GM19463 (cell line): ENCODE measurements around the gene GJD4.

Experiments used
- ATAC-seq: cut with Tn5 transposase; IDR thresholded peaks from one replicate; pipeline ENCODE4 v1.9.1; 2021; ENCODE audit warnings: mild to moderate bottlenecking, moderate library complexity; ENCODE audit not compliant: unreplicated experiment

Gene GJD4

DNA sequence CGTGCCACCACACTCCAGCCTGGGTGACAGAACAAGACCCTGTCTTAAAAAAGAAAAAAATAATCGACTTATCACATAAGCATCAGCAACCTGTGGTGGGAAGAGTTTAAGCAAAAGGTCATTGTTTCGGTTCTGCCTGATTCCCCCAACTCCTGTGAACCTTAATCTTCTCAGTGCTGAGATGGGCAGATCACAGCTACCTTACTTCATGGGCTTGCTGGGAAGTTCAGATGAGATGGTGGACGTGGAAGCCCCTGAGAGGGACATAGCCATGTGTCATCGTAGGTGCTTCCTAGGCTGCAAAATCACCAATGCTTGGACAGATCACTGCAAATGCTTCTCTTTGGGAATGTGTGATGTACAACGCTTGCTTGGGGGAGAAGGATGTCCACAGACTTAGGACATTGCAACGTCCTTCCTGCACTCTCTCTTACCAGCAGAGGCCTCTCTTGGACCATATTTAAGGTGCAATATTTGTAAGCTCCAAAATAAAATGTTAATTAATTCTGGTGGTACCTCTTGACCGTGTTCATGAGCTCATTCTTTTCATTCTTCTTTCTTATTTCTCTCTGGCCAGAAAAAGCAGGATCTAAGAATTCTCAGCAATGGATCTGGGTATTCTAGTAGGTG, 8.6 kb downstream of the GJD4 start:
- ATAC-seq = no peak

DNA sequence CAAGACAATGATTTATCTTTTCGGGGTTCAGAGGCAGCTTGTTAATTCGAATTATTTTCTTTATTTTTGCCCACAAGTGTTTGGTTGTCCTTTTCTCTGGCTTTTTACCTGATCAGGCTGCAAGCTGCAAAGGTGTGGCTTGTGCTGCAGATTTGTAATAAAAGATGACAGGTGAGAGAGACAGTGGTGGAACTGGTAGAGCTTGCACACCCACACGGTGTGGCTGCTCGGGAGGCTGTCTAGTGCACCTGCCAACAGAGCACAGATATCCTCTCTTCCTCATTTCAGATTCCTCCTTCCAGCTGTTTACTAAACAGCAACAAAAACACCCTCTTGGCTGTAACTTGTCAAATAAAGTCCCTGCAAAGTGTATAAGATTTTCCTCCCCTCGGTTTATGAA, 9.2 kb downstream of the GJD4 start:
- no peak for ATAC-seq

DNA sequence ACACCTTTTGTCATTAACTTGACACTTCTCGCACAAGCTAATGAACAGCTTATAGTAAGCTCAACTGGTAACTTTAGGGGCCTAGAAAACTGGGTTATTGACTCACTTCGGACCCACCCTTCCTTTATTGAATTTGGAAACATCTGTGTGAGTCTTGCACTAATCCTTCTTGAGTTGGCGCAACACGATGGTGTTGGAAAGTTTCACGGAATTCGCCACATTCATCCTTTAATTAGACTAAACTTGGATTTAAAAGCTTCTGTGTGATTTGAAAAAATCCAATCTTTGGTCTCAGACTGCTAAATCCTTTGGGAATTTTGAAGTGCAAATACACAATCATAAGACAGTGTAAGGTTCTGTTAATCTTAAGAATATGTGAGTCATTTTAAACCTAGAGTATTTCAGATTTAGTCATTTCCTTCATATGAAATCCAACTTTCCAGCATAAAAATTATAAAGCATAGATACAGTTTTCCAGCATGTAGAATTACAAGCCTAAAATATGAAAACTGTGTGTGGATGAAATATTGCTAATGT, 21.9 kb downstream of the GJD4 start:
- no peak for ATAC-seq

DNA sequence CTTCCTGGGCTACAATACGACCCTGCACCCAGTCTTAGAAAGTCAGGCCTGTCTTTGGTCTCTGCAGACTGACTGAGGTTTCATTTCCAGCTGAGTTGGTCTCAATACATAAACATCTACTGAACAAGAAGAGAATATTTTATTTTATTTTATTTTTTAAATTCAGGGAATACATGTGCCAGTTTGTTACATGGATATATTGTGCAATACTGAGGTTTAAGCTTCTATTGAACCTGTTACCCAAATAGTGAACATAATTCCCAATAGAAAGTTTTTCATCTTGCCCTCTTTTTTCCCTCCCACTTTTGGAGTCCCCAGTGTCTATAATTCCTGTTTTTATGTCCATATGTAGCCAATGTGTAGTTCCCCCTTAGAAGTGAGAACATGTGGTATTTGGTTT, 26.3 kb downstream of the GJD4 start:
- no peak for ATAC-seq

DNA sequence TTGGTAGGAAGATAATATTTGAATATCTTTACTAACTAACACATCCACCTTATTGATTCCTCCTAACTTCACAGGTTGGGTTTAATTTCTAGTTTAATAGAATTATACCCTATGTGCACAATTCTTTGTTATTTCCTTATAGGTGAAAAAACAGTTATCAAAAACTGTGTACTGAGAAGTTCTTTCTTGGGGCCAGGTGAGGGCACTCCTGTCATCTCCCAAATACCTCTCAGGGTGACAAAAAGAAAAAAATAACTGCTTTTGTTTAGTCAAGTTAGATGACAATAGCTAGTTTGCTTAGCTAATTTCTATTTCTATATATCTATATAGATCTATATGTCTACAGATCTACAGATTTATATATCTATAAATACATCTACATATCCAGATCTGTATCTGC, 26.9 kb downstream of the GJD4 start:
- no peak for ATAC-seq

DNA sequence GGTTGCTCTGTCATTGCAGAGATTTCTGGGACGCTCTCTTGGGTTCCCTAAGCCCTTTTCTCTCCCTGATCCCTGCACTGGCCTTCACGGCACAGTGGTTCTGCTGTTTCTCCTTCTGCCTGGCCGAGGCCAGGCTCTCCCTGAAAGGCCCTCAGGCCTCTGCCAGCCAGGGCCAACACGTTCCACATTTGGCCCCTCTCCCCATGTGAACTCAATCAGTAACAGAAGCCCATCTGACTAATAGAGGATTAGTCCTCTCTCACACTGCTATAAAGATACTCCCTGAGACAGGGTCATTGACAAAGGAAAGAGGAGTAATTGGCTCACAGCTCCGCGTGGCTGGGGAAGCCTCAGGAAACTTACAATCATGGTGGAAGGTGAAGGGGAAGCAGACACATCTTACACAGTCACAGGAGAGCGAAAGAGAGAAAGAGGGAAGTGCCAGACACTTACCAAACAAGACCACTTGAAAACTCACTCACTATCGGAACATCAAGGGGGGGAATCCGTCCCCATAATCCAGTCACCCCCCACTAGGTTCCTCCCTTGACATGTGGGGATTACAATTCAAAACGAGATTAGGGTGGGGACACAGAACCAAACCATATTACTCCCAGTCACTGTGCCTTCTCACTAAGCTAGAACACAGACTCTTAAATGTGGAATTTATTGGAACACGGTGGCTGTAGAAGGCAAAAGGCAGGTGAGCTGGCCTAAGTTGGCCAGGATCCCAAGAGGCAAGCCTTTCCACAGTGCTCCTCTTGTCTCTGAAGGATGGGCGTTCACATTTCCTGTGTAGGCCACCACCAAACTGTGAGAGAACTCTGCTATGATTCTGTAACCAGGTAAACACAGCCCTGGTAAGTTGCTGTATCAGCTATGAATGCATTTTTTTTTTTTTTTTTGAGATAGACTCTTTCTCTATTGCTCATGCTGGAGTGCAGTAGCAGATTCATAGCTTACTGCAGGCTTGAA, 28.2 kb downstream of the GJD4 start:
- no peak for ATAC-seq

DNA sequence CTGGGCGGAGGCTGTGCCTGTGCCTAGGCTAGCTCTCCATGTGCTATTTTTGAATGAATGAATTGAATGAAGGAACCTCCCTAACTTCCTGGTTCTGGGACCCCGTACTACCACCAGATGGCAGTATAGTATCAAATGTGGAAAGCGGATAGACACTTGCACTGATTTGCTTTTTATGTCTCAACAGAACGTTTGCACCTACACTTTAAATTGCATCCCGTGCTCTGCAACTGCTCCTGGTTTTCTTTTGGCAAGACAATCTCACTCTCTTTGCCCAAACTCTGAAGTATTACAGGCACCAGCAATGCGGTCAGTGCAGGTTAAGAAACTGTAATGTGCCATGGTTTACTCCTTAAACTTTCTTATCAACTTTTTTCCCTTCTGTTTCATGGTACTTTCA, 30.4 kb downstream of the GJD4 start:
- ATAC-seq = peak; percentile 85

DNA sequence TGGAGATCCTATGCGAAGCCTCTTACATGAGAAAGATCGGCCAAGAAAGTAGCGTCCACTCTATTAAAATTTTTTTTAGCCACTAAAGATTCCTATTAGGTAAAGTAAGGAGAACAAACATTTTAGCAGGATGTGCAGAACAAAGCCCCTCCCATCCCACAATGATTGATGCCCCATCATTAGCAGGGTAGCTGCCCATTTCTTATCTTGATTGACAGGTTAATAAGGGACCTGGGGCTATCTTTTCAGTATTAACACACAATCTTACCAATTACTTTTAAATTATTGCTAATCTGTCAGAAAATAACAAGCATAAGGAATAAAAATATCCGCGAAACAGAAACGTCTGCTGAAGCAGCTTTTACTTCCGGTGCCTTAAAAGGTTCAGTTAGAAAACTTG, 31.8 kb downstream of the GJD4 start:
- ATAC-seq = no peak

DNA sequence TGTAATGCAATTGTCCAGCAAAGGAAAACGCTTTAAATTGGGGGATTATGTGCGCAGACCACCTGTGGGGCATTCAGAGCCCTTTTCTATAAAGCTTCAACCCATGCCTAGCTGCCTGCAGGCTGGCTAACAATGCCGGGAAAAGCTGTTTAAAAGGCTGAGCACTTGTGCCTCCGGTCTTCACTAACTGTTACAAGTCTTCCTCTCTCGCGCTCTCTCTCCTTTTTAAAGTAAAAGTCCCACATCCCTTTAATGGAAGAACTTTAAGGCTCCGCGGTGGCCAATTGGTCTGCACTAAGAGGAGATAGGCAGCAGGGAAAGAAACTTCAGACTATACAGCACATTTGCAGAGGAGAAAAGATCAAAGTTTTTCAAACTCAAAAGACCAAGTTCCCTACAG, 32.3 kb downstream of the GJD4 start:
- no peak for ATAC-seq

DNA sequence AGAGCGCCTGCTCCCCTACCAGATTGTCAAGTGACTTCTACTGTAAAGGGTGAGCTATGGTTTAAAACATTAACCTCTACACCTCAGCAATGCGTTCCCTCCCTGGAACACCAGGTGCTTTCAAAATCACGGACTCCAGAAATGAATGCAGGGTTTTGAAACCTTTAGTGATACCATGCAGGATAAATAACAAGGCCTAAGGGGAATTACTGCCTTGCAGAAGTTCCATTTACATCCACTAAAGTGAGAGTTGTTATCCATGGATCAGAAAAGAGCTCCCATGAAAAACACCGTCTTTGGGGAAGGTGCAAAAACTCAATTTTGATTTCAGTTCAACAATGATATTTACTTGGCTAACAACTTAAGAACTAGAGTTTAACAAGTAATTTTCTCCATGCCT, 33.0 kb downstream of the GJD4 start:
- ATAC-seq = no peak

DNA sequence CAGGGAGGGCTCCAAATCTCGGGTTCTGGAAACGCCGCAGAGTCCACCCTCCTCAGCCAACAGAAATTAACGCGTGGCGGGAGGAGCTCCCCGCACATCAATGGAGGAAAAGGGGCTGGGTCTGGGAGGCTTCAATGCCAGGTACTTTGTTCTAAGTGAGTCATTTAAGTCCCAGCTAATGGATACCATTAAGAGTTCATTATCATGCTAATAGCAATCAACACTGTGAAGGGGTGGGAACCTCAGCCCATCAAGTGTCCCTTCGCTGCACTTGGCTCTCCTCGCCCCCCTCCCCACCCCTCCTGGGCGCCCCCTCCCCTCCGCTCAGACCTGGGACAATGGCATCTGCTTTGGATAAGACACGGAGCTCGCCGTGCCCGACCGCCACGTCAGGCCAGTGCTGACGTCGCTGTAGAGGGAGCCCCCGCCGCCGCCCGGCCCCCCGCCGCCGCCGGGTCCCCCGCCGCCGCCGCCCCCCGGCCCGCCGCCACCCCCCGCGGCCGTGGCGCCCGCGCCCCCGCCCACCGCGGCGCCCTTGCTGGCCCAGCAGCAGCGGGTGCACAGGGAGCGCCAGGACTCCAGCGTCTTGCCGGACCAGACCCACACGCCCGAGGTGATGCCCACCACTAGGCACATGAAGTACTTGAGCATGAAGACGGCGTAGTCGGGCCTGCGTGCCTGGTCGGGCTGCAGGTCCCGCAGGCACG, 34.0 kb downstream of the GJD4 start:
- ATAC-seq = no peak

DNA sequence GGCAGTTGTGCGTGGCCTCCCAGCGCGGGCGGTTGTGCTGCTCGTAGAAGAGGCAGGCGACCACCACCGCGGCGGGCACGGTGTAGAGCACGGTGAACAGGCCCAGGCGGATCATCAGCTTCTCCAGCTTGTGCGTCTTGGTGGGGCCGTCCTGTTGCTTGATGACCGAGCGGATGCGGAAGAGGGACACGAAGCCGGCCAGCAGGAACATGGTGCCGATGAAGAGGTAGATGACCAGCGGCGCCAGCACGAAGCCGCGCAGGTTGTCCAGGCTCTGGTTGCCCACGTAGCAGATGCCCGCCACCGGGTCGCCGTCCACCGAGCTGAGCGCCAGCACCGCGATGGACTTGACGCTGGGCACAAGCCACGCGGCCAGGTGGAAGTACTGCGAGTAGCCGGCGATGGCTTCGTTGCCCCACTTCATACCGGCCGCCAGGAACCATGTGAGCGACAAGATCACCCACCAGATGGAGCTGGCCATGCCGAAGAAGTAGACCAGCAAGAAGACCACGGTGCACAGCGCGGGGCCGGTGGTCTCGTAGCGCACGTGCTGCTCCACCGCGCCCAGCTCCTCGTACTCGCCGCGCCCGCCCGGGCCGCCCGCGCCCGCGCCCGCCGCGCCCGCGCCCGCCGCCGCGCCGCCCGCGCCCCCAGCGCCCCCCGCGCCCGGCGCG, 34.7 kb downstream of the GJD4 start:
- no peak for ATAC-seq

DNA sequence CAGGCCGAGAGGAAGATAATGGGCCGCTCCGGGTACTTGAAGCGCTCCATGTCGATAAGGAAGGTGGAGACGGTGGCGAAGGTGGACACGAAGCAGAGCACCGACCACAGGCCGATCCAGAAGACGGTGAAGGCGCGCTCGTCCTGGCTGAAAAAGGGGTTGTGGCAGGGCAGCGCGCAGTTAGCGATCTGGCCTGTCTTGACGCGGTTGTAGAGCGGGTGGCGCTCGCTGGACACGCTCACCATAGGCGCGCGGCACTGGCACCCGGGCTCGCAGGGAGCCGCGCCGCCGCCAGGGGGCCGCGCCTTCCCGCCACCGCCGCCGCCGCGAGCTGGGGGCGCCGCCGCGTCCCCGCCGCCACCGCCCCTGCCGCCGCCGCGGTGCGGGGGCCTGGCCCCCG, 35.3 kb downstream of the GJD4 start:
- ATAC-seq = peak; percentile 23

DNA sequence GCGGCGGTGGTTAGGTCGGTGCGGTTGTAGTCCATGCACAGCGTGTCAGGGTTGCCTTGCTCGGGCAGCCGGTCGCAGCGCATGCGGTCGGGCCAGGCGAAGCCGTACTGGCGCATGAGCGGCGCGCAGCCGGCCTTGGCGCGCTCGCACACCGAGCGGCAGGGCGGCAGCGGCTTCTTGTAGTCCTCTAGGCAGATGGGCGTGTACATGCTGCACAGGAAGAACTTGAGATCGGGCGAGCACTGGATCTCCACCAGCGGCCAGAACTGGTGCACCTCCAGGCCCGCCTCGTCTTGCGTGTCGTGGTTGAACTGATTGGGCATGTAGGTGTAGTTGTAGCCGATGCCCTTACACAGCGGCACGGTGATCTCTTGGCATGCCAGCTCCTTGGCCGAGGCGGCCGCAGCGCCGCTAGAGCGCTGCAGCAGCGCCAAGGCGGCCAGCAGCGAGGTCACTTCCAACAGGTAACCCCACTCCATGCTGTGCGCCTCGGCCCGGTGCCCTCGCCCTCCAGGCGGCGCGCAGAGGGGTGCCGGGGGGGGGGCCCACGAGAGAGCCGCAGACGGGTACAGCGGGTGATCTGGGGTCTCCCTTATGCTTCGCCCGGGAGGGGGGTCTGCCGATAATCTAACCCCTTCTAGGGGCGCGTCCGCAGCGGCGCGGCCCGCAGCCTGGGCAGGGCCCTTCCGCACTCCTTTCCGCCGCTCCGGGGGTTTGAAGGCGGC, 36.0 kb downstream of the GJD4 start:
- ATAC-seq = peak; percentile 29

DNA sequence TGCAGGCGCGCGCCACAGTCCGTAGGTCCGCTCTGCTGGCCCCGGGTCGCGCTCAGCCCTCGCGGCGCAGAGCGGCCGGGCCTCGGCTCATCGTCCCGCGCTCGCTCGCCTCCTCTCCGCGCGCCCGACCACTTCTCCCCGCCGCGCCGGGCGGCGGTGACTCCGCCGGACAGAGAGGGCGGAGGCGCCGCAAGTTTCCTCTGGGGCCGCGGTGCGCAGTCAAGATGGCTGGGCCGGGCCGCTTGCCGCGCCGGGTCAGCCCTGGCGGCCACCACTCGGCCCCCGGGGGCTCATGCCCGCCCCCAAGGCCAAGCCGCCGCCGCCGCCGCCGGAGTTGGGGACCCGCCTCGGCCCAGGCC, 36.5 kb downstream of the GJD4 start:
- peak; percentile 21 for ATAC-seq

DNA sequence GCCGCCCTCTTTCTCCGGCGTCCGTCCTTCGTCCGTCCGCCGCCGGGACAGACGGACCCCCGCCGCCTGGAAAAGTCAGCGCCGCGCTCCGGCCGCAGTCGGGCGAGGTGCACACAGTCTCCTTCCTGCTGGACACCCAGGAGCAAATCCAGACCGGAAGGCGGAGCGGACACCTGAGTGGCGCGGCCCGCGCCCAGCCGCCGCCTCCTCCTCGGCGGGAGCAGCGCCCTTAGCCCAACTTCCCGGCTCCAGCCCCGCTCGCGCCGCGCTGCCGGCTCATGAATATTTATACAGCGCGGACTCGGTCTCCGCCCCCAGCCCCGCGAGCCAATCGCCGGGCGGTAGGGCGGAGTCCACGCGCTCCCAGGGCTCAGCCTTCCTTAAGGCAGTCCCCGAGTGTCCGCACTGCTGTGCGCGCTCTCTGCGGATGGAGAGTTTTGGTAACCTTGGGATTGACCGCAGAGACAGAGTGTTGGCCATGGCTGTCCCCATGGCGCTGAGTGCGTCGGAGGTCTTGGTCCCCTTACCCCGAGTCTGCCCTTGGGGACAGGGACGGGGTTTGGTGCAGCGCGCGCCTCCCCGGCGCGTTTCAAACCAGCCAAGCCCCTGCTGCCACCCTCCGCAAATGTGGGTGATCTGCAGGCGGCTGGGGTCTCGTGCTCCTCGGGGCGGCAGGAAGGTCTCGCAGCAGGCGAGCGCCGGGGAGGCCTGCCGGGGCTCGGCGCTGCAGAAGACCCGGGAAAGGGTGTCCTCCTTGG, 37.1 kb downstream of the GJD4 start, which contains the start of gene FZD8:
Gene FZD8, minus strand, starts transcription at position 262 of the 758 bp plus-strand sequence. CDS start 867 bp downstream, outside the sequence.
- ATAC-seq = peak; percentile 90

DNA sequence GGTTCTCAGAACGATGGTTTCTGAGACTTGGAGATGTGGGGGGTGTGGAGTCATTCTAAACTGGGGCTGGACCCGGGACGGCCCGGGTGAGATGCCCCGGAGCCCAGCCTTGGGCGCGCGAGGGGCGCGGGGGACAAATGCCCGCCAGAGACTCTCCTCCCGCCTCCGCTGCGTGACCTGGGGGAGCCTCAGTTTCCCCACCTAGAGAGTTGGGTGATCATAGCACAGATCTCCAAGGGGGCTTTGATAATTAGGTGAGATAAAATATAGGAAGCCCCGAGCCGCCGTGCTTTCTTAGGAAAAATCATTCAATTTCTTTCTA, 37.6 kb downstream of the GJD4 start:
- ATAC-seq = no peak

DNA sequence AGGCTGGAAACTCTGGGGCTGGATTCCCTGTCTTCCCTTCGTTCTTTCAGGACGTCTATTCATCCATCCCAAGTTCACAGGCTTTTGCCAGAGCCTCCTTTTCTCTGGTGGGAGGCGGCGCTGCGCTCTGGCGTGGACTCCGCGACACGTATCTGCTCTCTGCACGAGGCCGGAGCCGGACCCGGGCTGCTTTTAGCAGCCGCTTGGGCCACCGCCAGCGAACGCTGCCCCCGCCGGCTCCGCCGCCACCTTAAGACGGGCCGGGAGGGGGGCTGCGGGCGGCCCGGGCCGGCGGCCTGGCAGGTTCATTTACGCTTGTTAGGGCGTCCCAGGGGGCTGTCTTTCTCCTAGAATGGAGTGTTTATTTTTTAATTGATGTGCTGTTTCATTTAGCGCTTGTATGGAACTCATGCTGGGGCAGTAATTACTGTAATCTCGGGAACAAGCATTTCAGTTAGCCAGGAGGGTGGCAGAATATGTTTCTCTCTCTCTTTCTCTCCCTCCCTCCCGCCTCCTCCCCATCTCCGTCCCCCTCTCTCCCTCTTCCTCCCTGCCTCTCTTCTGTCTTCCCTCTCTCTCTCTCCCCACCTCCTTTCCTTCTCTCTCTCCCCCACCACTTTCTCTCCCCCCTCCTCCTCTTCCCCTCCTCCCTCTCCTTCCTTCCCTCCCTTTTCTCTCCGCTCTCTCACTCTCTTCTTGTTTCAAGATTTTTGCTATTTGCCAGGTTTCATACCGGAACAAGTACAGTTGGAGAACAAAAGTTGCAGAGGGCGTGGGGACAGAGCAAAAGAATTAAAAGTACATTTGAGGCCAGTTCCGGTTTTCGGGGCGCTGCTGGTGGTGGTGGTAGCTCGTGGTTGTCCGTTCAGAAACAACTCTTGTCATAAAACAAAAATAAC, 38.3 kb downstream of the GJD4 start:
- no peak for ATAC-seq
